Peyer's patch (tissue), 4 donors: ENCODE measurements around the gene LGALS4.

Source experiments
- CTCF ChIP-seq, 6 experiments: fragments of 450-650 bp in 4 of 6; fragments of 200-600 bp in 2 of 6; sonication (generic) in 1 of 6; IDR thresholded peaks; one replicate each; pipeline ENCODE4 v1.5.1; 2017 to 2019; ENCODE audit warnings: antibody characterized with exemption in 6 of 6, mild to moderate bottlenecking in 3 of 6, moderate library complexity in 1 of 6
- POLR2A ChIP-seq, 2 donors: fragments of 450-650 bp; IDR thresholded peaks; one replicate each; pipeline ENCODE4 v1.5.1; 2017; ENCODE audit warnings: antibody characterized with exemption in 2 of 2, mild to moderate bottlenecking in 2 of 2, moderate library complexity in 2 of 2

DNA sequence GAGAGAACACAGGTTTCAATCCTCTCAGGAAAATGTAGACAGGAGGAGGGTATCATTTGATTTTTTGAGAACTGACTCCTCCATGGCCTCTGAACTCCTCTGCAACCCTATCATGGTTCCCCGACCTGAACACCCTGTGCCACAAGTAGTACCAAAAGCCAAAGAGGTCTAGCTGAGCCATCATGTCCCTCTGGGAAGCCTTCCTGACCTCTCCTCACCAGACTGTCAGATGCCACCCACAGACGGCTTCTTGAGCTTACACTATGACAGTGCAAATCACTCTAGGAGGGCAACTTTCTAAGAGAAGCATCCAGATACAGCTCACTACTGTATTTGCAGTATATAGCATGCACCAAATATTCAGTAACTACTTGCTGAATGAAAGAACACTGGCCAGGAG, 33.4 kb upstream of the LGALS4 start:
- no peak for TF ChIP-seq CTCF (IDR thresholded peaks at IDR 0.05)
- no peak for TF ChIP-seq POLR2A (IDR thresholded peaks at IDR 0.05)
